Right lobe of liver (tissue), 4 donors: ENCODE data around the gene PSMD12.

ENCODE experiments used
- CTCF ChIP-seq, 4 donors: fragments of 200-600 bp in 3 of 4; fragments of 450-650 bp in 1 of 4; IDR thresholded peaks; one replicate each; pipeline versions ENCODE4 v1.5.1 to v1.8.0; 2016 to 2022; ENCODE audit warnings: antibody characterized with exemption in 4 of 4, mild to moderate bottlenecking in 2 of 4
- POLR2A ChIP-seq: fragments of 450-650 bp; IDR thresholded peaks from one replicate; pipeline ENCODE4 v1.6.1; 2017; ENCODE audit warnings: antibody characterized with exemption, mild to moderate bottlenecking
- donor health status: DM: no; HTN: no; CAD: no.
- donor health status: DM: no; HTN: no; CAD: no.
- donor health status: DM: no; HTN: yes; CAD: no.

- TF ChIP-seq CTCF (IDR thresholded peaks at IDR 0.05) (peak in 2 of 4 donors; percentile 11 to 17), POLR2A (no peak)
Observed at GRCh38 chr17:67359960-67360791, 6.2 kb downstream of the PSMD12 start.
